MM.1S (cell line): ENCODE data around the gene UBL5.
A peak's percentile ranks its signal among the peaks of the same experiment; 100 is the strongest.

ENCODE experiments used
- DNase-seq: peaks from one replicate; pipeline ENCODE4 v3.0.0-alpha.2; 2015
- H2AFZ ChIP-seq: fragments of 300-600 bp; sonication (generic); 2 replicates; pipeline ENCODE4 v1.6.0; 2016; ENCODE audit warnings: antibody characterized with exemption, low read length
- H3F3A ChIP-seq: fragments of 300-600 bp; sonication (generic); 2 replicates; pipeline ENCODE4 v1.6.1; 2016; ENCODE audit warnings: mild to moderate bottlenecking, antibody characterized with exemption, low read length, moderate library complexity, mixed read lengths; ENCODE audit not compliant: insufficient read depth
- H3K27ac ChIP-seq: fragments of 300-600 bp; sonication (generic); 2 replicates; pipeline ENCODE4 v1.5.1; 2016; ENCODE audit warnings: mild to moderate bottlenecking, low read length
- H3K27me3 ChIP-seq: fragments of 300-600 bp; sonication (generic); replicated peaks from 2 replicates; pipeline ENCODE4 v1.6.0; 2016; ENCODE audit warnings: low read length; ENCODE audit not compliant: insufficient read depth
- H3K36me3 ChIP-seq: fragments of 300-600 bp; sonication (generic); replicated peaks from 2 replicates; pipeline ENCODE4 v1.6.1; 2016; ENCODE audit warnings: mild to moderate bottlenecking, low read length, mixed read lengths; ENCODE audit not compliant: insufficient read depth
- H3K4me1 ChIP-seq: fragments of 300-600 bp; sonication (generic); 2 replicates; pipeline ENCODE4 v1.6.1; 2016; ENCODE audit warnings: low read length, mixed read lengths
- H3K4me2 ChIP-seq: fragments of 300-600 bp; sonication (generic); 2 replicates; pipeline ENCODE4 v1.6.0; 2016; ENCODE audit warnings: low read depth, low read length
- H3K4me3 ChIP-seq: fragments of 300-600 bp; sonication (generic); 2 replicates; pipeline ENCODE4 v1.5.1; 2016; ENCODE audit warnings: low read length, mixed read lengths
- H3K79me2 ChIP-seq: fragments of 300-600 bp; sonication (generic); 2 replicates; pipeline ENCODE4 v1.6.1; 2016; ENCODE audit warnings: mixed run types, low read length, mixed read lengths
- H3K9ac ChIP-seq: fragments of 300-600 bp; sonication (generic); 2 replicates; pipeline ENCODE4 v1.6.1; 2016; ENCODE audit warnings: low read length, mixed read lengths
- H3K9me2 ChIP-seq: fragments of 300-600 bp; sonication (generic); replicated peaks from 2 replicates; pipeline ENCODE4 v1.6.1; 2016; ENCODE audit warnings: mild to moderate bottlenecking, low read length, mixed read lengths; ENCODE audit not compliant: insufficient read depth
- H3K9me3 ChIP-seq: fragments of 300-600 bp; sonication (generic); replicated peaks from 2 replicates; pipeline ENCODE4 v1.6.1; 2016; ENCODE audit warnings: mild to moderate bottlenecking, low read length, mixed read lengths; ENCODE audit not compliant: insufficient read depth
- H4K20me1 ChIP-seq: fragments of 300-600 bp; sonication (generic); 2 replicates; pipeline ENCODE4 v1.6.1; 2016; ENCODE audit warnings: mild to moderate bottlenecking, low read length, moderate library complexity, mixed read lengths; ENCODE audit not compliant: insufficient read depth
- EZH2 ChIP-seq: fragments of 300-600 bp; sonication (generic); optimal IDR thresholded peaks from 2 replicates; pipeline ENCODE3; 2017; ENCODE audit warnings: low read depth, mild to moderate bottlenecking, antibody characterized with exemption, low read length, mixed read lengths
- EZH2phosphoT487 ChIP-seq: fragments of 300-600 bp; sonication (generic); IDR thresholded peaks from 2 replicates; pipeline ENCODE4 v1.6.1; 2018; ENCODE audit warnings: antibody characterized with exemption, low read length
- TF ChIP-seq, protein P1 (sequence below): fragments of 300-600 bp; sonication (generic); IDR thresholded peaks from 2 replicates; pipeline ENCODE4 v1.5.1; 2016; ENCODE audit warnings: antibody characterized with exemption, low read length, mixed read lengths

Gene UBL5

DNA sequence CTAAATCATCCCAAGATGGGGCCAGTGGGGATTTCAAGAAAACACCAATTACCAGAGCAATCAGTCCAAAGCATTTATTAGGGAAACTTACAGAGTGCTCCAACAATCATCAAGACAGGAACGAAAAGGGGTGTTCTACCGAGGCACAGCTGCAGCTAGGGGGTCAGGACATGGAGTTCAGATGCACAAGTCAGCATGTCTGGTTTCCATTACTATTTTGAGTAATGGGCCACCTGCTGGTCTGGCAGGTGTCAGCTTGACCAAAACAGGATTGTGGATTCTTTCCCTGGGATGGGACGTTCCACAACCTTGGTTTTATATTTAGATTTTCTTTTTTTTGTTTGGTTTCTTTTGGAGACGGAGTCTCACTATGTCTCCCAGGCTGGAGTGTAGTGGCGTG lies 3.9 kb upstream of the UBL5 start:
- Histone ChIP-seq H3K27ac (peak overlapping the region; percentile 85), H2AFZ (no peak overlapping the region), H3K9ac (peak overlapping the region; percentile 30), H3K27me3 (no peaks in the 10 kb centered on the region), H3K9me2 (no peaks in the 10 kb centered on the region), H4K20me1 (no peaks in the 10 kb centered on the region), H3K9me3 (no peaks in the 10 kb centered on the region), H3K4me2 (peak overlapping the region; percentile 74), H3F3A (peaks cover 38% of the 10 kb centered on the region), H3K4me3 (peak overlapping the region; percentile 22), H3K36me3 (no peaks in the 10 kb centered on the region), H3K4me1 (peaks cover 35% of the 10 kb centered on the region), H3K79me2 (peaks cover 38% of the 10 kb centered on the region)
- TF ChIP-seq, protein P1, sequence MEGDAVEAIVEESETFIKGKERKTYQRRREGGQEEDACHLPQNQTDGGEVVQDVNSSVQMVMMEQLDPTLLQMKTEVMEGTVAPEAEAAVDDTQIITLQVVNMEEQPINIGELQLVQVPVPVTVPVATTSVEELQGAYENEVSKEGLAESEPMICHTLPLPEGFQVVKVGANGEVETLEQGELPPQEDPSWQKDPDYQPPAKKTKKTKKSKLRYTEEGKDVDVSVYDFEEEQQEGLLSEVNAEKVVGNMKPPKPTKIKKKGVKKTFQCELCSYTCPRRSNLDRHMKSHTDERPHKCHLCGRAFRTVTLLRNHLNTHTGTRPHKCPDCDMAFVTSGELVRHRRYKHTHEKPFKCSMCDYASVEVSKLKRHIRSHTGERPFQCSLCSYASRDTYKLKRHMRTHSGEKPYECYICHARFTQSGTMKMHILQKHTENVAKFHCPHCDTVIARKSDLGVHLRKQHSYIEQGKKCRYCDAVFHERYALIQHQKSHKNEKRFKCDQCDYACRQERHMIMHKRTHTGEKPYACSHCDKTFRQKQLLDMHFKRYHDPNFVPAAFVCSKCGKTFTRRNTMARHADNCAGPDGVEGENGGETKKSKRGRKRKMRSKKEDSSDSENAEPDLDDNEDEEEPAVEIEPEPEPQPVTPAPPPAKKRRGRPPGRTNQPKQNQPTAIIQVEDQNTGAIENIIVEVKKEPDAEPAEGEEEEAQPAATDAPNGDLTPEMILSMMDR = no peak; the same call in 1 of the 2 replicates
- no peak for TF ChIP-seq EZH2phosphoT487
- no peak for TF ChIP-seq EZH2
- peak; percentile 83 for DNase-seq

DNA sequence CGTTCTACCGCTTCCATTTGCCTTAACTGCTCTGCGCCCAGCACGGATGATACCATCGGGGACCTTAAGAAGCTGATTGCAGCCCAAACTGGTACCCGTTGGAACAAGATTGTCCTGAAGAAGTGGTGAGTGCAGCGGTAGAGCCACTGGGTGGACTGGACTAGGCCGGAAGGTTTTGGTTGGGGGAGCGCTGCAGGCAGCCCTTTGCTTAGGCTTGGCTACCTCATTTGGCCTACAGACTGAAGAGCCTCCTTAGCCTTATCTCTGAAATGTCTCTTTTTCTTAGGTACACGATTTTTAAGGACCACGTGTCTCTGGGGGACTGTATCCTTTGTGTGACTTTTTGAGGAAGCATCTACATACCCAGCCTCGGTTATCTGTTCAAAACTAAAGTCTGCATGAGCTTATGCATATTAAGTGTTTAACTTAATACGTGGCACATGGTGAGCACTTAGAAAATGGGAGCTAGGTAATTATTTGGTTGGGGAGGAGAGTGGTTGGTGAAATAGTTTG lies 889 bp downstream of the UBL5 start:
- Histone ChIP-seq H3K27me3 (no peaks in the 10 kb centered on the region), H3K79me2 (peaks cover 59% of the 10 kb centered on the region), H3K9me3 (no peaks in the 10 kb centered on the region), H3K27ac (no peak overlapping the region), H2AFZ (no peak overlapping the region), H3K36me3 (no peaks in the 10 kb centered on the region), H3F3A (peaks cover 29% of the 10 kb centered on the region), H3K9me2 (no peaks in the 10 kb centered on the region), H3K4me2 (peak overlapping the region; percentile 100), H3K4me3 (peak overlapping the region; percentile 98), H4K20me1 (no peaks in the 10 kb centered on the region), H3K9ac (peak overlapping the region; percentile 90), H3K4me1 (peaks cover 21% of the 10 kb centered on the region)
- no peak for TF ChIP-seq EZH2
- no peak for TF ChIP-seq EZH2phosphoT487
- TF ChIP-seq, protein P1 = no peak
- DNase-seq = no peak

DNA sequence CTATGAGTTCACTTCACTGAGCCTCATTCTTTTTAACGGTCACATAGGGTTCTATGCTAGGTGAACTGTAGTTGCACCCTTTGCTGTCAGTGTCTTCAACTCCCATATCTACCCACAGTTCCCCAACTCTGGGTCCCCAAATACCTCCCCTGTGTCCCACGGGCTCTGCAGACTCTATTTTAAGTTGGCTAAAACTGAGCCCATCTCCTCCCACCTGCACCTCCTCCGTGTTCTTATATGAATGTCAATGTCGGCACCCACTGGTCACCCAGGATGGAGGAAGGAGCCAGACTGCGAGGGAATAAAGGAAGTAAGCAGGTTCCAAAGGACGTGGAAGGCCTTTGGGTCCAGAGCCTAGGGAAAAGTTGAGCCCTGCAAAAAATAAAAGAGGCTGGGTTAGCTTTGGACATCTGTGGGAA lies 6.6 kb downstream of the UBL5 start:
- H4K20me1 ChIP-seq = no peaks in the 10 kb centered on the region
- no peaks in the 10 kb centered on the region for H3K9me3 ChIP-seq
- H3K4me3 ChIP-seq = peak overlapping the region; percentile 84
- H3K79me2 ChIP-seq = peaks cover 51% of the 10 kb centered on the region
- peak overlapping the region; percentile 85; the same call in 1 of the 2 replicates for H2AFZ ChIP-seq
- no peaks in the 10 kb centered on the region for H3K9me2 ChIP-seq
- no peaks in the 10 kb centered on the region for H3K36me3 ChIP-seq
- no peak for DNase-seq
- H3K4me1 ChIP-seq = peaks cover 10% of the 10 kb centered on the region; the same call in 1 of the 2 replicates
- TF ChIP-seq EZH2phosphoT487 (no peak), EZH2 (no peak)
- TF ChIP-seq, protein P1 = no peak
- no peak overlapping the region for H3K9ac ChIP-seq
- H3K27me3 ChIP-seq = no peaks in the 10 kb centered on the region
- H3K4me2 ChIP-seq = no peak overlapping the region
- H3F3A ChIP-seq = peaks cover 5% of the 10 kb centered on the region; the same call in 1 of the 2 replicates
- H3K27ac ChIP-seq = no peak overlapping the region
